OCI-LY3 (cell line): ENCODE measurements around the gene TBKBP1.
A peak's percentile ranks its signal among the peaks of the same experiment; 100 is the strongest.

Experiments
- H2AFZ ChIP-seq: fragments of 200-600, 300-600 bp; shearing (Covaris generic); 2 replicates; pipeline ENCODE4 v1.6.0; 2014; ENCODE audit warnings: antibody characterized with exemption, low read depth, low read length
- H3K27ac ChIP-seq: fragments of 200-600, 300-600 bp; sonication (generic); 2 replicates; pipeline ENCODE4 v1.5.1; 2014; ENCODE audit warnings: mild to moderate bottlenecking, low read length, moderate library complexity, mixed read lengths
- H3K27me3 ChIP-seq: fragments of 200-600, 300-600 bp; sonication (generic); 2 replicates; pipeline ENCODE4 v1.6.1; 2014; ENCODE audit warnings: low read depth, low read length, mixed read lengths
- H3K36me3 ChIP-seq: fragments of 200-600, 300-600 bp; sonication (generic); replicated peaks from 2 replicates; pipeline ENCODE3; 2014; ENCODE audit warnings: low read depth, low read length, mixed read lengths
- H3K4me1 ChIP-seq: fragments of 300-600, 200-600 bp; sonication (generic); 2 replicates; pipeline ENCODE4 v1.6.1; 2014; ENCODE audit warnings: low read length, mixed read lengths
- H3K4me2 ChIP-seq: fragments of 200-600, 300-600 bp; sonication (generic); 2 replicates; pipeline ENCODE4 v1.6.1; 2014; ENCODE audit warnings: low read length, mixed read lengths
- H3K4me3 ChIP-seq: fragments of 300-600, 200-600 bp; sonication (generic); 2 replicates; pipeline ENCODE4 v1.5.1; 2014; ENCODE audit warnings: antibody characterized with exemption, mild to moderate bottlenecking, low read length, moderate library complexity
- H3K79me2 ChIP-seq: fragments of 300-600, 200-600 bp; shearing (Covaris generic); 2 replicates; pipeline ENCODE4 v1.6.1; 2014; ENCODE audit warnings: mild to moderate bottlenecking, low read length, mixed read lengths
- H3K9ac ChIP-seq: fragments of 300-600, 200-600 bp; shearing (Covaris generic); 2 replicates; pipeline ENCODE4 v1.6.0; 2014; ENCODE audit warnings: mild to moderate bottlenecking, low read length, moderate library complexity
- H3K9me3 ChIP-seq: fragments of 200-600, 300-600 bp; shearing (Covaris generic); 2 replicates; pipeline ENCODE4 v1.6.1; 2014; ENCODE audit warnings: low read length, mixed read lengths; ENCODE audit not compliant: insufficient read depth
- H4K20me1 ChIP-seq: fragments of 200-600, 300-600 bp; sonication (generic); 2 replicates; pipeline ENCODE4 v1.6.1; 2016; ENCODE audit warnings: low read length, mixed read lengths; ENCODE audit not compliant: insufficient read depth
- CTCF ChIP-seq: fragments of 200-600, 300-600 bp; sonication (generic); IDR thresholded peaks from 2 replicates; pipeline ENCODE4 v1.5.1; 2014; ENCODE audit warnings: antibody characterized with exemption, low read length, low read depth
- EZH2phosphoT487 ChIP-seq: fragments of 200-600 bp; shearing (Covaris generic); IDR thresholded peaks from 2 replicates; pipeline ENCODE4 v1.6.1; 2018; ENCODE audit warnings: antibody characterized with exemption, mixed run types, low read depth

Gene TBKBP1

GRCh38 chr17:47693731-47694580 is at the start of gene TBKBP1:
TSS of gene TBKBP1 (plus strand) at chr17:47694161. CDS start at chr17:47696113, 1,952 bp downstream.
- Histone ChIP-seq H3K27ac (no peak within 1 kb of the TSS), H3K4me3 (peak within 1 kb of the TSS; percentile 91), H3K4me2 (peak within 1 kb of the TSS; percentile 99), H3K9me3 (no peaks in the 10 kb centered on the region), H3K4me1 (peaks cover 25% of the 10 kb centered on the region), H3K36me3 (no peaks in the 10 kb centered on the region), H3K9ac (peak within 1 kb of the TSS; percentile 64), H3K27me3 (peaks cover 8% of the 10 kb centered on the region; the same call in 1 of the 2 replicates), H4K20me1 (no peaks in the 10 kb centered on the region), H2AFZ (peak within 1 kb of the TSS; percentile 90), H3K79me2 (no peaks in the 10 kb centered on the region)
- TF ChIP-seq CTCF = no peak
- TF ChIP-seq EZH2phosphoT487 = no peak

- Histone ChIP-seq H3K36me3 (no peaks in the 10 kb centered on the region), H3K9ac (no peak overlapping the region), H3K27me3 (no peaks in the 10 kb centered on the region), H3K4me3 (no peak overlapping the region), H3K9me3 (no peaks in the 10 kb centered on the region), H3K4me2 (no peak overlapping the region), H4K20me1 (no peaks in the 10 kb centered on the region), H3K79me2 (peaks cover 10% of the 10 kb centered on the region), H3K4me1 (peaks cover 12% of the 10 kb centered on the region), H2AFZ (no peak overlapping the region), H3K27ac (no peak overlapping the region)
- TF ChIP-seq CTCF = no peak
- no peak for TF ChIP-seq EZH2phosphoT487
Measured at GRCh38 chr17:47644324-47644723, 49.6 kb upstream of the TBKBP1 start.

- peak within 1 kb of the TSS; percentile 89 for H3K4me2 ChIP-seq
- H3K36me3 ChIP-seq = peaks cover 30% of the 10 kb centered on the region
- no peaks in the 10 kb centered on the region; the same call in 1 of the 2 replicates for H4K20me1 ChIP-seq
- H2AFZ ChIP-seq = peak within 1 kb of the TSS; percentile 29; the same call in 1 of the 2 replicates
- peak within 1 kb of the TSS; percentile 87 for H3K27ac ChIP-seq
- no peaks in the 10 kb centered on the region for H3K27me3 ChIP-seq
- peaks cover 51% of the 10 kb centered on the region for H3K79me2 ChIP-seq
- H3K9ac ChIP-seq = peak within 1 kb of the TSS; percentile 97
- no peaks in the 10 kb centered on the region for H3K9me3 ChIP-seq
- TF ChIP-seq CTCF (no peak), EZH2phosphoT487 (no peak)
- peaks cover 36% of the 10 kb centered on the region for H3K4me1 ChIP-seq
- H3K4me3 ChIP-seq = peak within 1 kb of the TSS; percentile 93
Measured at GRCh38 chr17:47649153-47649971, 44.6 kb upstream of the TBKBP1 start, which contains the start of gene KPNB1. TSS of gene KPNB1 (plus strand) at chr17:47649919. CDS start at chr17:47650245, 326 bp downstream.
